HG03565 (cell line): ENCODE measurements around the gene PSME2.

Experiments used
- ATAC-seq: cut with Tn5 transposase; IDR thresholded peaks from one replicate; pipeline ENCODE4 v1.9.1; 2021; ENCODE audit warnings: mild to moderate bottlenecking, moderate library complexity; ENCODE audit not compliant: unreplicated experiment

Gene PSME2

DNA sequence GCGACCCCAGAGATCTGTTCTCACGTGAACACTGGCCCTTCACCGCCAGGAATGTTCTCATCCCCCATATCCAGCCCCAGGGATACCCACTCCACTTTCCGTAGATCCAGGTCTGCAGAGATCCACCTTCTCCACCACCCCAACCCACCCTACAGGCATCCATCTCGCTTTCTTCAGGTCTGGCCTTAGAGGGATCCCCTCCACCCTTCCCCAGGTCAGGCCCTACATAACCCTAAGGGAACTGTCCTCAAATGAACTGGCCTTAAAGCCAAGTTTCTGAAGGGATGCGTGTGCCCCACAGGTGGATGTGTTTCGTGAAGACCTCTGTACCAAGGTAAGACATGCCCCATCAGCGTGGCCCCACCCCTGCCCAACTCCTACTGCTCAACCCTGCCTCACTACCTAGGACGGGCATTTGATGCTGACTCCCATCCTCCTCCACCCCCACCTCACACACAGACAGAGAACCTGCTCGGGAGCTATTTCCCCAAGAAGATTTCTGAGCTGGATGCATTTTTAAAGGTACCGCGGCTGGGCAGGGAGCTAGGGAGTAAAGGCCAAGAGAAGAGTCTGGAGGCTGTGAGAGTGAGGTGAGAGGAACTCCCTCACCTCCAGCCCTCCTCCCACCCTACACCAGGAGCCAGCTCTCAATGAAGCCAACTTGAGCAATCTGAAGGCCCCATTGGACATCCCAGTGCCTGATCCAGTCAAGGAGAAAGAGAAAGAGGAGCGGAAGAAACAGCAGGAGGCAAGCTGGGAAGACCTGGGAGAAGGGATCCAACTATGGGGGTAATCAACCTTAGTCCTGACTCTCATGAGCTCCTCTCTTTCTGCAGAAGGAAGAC is 9.5 kb downstream of the PSME2 start:
- no peak for ATAC-seq

DNA sequence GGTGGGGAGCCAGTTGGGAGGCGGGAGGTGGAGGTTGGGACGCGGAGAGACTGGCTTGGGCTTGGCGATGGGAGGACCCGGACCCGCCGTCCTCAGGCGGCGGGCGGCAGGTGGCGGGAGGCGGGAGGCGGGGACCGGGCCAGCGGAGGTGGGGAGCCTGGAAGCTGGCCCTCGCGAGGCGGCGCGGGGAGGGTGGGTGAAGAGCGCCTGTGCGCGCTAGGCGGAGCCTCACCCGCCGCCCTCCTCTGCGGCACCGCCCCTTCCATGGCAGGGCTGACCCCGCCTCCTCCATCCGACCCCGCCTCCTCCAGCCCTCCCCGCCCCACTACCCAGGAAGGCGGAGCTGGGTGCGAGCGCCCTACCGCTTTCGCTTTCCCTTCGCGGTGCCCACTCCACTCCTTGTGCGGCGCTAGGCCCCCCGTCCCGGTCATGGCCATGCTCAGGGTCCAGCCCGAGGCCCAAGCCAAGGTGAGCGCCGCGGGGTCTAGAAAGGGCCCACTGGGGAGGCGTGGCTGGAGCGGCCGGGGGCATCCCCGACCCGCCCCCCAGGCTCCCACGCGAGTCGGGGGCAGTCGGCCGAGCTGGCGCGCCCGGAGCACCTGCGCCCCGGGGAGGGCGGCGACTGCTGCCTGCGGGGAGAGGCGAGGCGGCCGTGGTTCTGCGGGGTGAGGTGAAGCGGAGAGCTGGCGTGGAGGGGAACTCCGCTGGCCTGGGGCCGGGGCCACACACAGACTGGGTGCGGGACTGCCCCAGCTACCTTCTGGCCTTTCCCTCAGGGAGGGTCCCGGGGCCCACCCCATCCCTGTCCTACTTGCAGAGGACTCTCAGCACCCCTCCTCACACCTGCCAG is 10.4 kb downstream of the PSME2 start, which contains the start of gene PSME1:
Gene PSME1, plus strand, starts transcription at position 361 of the 850 bp plus-strand sequence. Its CDS starts 69 bp downstream, at position 430.
- ATAC-seq: peak; percentile 64

DNA sequence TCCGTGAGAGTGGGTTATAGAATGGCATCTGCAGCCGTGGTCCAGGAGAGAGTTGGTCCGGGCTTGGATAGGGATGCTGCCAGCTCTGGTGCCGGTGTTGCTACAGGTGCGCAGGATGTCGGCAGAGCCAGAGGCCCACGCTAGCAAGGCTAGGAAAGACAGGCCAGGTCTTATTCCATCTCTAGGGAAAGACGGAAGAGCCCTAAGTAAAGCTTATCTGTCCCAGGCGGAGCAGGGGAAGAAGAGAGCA is 10.9 kb downstream of the PSME2 start:
- no peak for ATAC-seq

DNA sequence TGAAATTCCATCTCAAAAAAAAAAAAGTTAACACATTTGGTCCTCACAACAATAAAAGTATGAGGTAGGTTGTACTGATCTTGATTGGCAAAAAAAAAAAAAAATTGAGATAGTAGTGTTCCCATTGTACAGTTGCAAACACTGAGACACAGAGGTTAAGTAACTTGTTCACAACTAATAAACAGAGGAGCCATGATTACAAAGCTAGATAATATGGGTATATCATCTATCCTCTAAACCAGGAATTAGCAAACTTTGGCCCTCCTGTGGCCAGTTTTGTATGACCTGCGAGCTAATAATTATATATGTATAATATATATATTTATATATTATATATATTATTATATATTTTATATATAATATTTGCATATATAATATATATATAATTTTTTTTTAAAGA is 12.7 kb downstream of the PSME2 start:
- ATAC-seq: no peak

DNA sequence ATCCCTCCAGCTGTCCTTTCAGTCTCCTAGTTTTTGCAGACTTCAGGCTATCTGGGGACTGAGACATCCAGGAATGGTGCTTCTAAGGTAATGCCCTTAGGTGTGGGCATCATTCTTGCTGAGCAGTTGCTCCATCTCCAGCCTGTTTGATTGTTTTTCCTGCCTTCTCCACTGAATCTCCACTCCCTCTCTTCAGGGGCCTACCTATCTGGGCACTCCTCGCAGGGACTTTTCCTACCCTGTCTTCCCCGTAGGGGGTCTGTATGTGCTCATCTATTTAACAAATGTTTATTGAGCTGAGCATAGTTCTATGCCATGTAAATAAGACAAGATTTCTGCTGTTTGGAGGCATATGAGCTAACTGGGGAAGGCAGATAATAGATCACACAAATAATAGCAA is 13.4 kb downstream of the PSME2 start:
- no peak for ATAC-seq

DNA sequence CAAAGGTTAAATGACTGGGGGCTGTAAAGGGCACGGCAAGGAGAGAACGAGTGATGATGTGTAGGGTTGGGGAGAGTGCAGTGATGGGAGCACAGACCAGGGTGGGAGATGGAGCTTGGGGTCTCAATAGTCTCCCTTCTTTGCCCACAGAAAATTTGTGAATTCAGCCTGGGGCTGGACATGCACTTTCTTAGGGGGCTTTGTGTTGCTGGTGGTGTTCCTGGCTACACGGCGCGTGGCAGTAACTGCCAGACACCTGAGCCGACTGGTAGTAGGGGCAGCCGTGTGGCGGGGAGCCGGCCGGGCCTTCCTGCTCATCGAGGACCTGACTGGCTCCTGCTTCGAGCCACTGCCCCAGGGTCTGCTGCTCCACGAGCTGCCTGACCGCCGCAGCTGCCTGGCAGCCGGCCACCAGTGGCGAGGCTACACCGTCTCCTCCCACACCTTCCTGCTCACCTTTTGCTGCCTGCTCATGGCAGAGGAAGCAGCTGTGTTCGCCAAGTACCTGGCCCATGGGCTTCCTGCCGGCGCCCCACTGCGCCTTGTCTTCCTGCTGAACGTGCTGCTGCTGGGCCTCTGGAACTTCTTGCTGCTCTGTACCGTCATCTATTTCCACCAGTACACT is 14.2 kb downstream of the PSME2 start:
- no peak for ATAC-seq

DNA sequence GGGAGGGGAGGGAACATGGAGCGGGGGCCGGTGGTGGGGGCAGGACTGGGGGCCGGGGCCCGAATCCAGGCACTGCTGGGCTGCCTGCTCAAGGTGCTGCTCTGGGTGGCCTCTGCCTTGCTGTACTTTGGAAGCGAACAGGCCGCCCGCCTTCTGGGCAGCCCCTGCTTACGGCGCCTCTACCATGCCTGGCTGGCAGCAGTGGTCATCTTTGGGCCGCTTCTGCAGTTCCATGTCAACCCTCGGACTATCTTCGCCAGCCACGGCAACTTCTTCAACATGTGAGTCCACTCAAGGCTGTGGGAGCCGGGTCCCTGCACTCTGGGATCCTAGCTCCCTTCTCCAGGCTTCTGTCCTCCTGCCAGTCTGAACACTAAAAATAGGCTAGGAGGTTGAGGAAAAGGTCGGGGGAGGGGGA is 14.9 kb downstream of the PSME2 start:
- no peak for ATAC-seq

DNA sequence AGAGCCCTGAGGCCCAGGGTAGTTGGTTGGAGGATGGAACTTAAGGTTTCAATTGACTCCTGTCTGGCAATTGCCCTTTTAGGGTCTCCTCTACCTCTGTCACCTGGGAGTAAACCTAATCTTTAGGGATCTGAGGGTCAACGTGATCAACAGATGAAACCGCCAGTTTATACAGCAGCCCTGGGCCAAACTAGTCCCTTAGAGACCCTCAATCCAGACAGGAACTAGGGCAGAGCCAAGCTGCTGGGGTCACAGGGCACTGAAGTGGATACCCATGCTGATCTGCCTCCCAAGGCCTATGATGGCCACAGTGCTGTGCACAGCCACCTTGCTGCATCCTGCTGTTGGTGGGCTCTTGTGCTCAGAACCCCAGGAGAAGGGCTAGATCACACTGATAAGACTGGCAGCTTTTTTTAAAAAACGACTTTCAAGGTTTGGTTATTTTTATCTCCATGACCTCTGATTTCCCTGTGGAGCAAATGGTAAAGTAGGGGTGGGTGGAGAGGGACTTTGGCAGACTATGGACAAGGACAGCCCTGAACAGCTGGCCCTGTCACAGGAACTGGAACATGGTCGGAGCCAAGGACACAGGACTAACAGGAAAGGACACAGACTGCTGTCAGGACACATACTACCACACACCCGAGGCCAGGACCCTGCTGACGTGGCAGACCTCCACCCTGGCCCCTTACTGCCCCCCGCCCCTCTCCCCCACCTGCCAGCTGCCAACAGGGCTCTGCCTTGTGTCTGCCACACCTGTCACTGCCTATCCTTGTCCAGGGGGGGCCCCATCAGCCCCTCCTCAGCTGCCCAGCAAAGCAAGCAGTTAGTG is 15.5 kb downstream of the PSME2 start:
- ATAC-seq: no peak

DNA sequence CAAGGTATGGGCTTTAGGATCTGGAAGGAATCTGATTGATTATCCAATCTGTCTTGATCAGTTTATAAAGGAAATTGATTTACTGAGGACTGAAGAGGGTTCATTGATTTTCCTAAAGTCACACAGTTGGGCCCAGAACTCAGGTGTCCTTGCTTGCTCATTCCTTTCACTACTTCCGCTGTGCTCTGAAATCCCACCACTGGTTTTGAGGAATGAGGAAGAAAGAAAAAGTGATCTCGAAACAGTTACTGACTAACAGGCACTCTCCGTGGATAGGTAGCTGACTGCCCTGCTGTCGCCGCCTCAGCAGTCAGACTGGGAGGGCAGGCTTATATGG is 16.1 kb downstream of the PSME2 start, which contains the start of gene FITM1:
Gene FITM1, plus strand, starts transcription at position 280 of the 337 bp plus-strand sequence. CDS start 905 bp downstream, outside the sequence.
- ATAC-seq: no peak

DNA sequence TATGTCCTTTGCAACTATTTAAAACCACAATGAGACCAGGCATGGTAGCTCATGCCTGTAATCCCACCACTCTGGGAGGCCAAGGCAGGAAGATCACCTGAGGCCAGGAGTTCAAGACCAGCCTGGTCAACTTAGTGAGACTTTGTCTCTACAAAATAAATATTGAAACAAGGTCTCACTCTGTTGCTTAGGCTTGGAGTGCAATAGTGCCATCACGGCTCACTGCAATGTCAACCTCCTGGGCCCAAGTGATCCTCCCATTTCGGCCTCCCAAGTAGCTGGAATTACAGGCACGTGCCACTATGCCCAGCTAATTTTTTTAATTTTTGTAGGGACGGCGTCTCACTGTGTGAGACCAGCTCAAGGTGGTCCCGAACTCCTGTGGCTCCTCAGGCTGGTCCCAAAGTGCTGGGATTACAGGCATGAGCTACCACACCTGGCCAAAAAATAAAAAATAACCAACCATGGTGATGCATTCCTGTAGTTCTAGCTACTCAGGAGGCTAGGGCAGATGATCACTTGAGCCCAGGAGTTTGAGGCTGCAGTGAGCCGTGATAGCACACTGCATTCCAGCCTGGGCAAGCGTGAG is 16.9 kb downstream of the PSME2 start:
- ATAC-seq: no peak

DNA sequence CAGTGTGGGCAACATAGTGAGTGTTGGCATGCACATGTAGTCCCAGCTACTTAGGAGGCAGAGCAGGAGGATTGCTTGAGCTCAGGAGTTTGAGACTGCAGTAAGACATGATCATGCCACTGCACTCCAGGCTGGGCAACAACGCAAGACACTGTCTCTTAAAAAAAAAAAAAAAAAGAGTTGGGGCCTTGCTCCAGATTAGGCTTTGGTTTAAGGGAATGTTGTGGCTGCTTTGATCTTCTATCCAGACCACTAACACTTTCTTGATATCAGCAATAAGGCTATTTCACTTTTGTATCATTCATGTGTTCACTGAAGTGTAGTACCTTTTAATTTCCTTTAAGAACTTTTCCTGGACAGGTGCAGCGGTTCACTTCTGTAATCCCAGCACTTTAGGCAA is 18.7 kb downstream of the PSME2 start:
- ATAC-seq: no peak

DNA sequence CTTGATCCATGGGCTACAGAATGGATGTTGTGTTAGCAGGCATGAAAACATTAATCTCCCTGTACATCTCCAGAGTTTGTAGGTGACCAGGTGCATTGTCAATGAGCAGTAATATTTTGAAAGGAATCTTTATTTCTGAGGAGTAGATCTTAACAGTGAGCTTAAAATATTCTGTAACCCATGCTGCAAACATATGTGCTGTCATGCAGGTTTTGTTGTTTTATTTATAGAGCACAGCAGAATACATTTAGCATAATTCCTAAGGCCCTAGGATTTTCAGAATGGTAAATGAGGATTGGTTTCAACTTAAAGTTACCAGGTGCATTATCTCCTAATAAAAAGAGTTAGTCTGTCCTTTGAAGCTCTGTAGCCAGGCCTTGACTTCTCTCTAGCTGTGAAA is 19.5 kb downstream of the PSME2 start:
- no peak for ATAC-seq

DNA sequence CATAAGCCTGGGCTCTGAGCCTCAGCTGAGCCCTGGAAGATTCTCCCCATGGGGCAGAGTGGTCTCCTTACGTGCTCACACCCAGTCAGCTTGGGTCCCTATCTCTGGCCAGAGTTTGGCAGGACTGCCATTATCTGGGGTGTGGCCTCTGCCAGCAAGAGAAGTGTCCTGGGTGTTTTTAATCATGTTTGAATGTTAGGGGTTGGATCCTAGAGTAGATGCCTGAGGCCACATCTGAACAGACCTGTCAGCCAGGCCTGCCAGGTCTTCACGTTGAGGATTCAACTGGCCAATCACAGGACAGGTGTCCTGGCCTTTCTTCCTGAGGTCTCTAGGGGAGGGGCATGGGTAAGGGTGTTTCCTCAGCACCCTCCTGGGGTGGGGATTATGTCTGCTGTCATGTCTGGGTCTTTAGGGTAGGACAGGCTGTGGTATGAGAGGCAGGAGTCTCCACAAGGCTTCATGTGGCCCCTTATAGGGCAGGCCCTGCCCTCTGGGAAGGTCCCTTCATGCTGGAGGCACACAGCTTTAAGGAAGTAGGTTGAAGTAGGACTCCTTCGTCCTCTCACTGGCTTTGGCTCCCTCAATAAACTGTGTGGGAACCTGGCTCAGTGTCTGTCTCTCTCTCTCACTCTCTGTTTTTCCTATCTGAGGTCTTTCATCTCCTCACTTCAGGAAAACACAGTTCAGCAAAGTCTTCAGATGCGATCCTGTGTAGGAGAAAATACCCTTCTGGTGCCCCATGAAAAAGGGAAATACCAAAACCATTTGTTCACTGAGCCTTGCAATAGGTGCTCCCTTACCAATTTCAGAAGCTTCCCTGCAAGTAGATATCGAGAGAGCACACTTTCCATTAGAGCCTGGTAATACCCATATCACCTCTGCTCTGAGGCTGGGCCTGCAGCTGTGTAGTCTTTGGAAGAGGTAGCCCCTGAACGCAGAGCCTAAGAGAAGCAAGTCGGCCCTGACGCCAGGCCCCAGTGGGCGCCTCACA is 22.7 kb downstream of the PSME2 start:
- ATAC-seq: peak; percentile 49

DNA sequence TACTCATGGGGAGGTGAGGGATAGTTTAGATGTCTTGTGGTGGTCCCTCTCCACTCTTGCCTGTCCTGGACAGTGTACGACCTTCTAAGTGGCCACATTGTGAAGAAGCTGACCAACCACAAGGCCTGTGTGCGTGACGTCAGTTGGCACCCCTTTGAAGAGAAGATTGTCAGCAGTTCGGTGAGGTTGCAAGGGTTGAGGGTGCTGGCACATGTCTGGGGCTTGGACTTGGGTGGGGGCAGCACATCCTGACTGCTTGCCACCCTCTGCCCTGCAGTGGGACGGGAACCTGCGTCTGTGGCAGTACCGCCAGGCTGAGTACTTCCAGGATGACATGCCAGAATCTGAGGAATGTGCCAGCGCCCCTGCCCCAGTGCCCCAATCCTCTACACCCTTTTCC is 23.5 kb downstream of the PSME2 start:
- no peak for ATAC-seq

DNA sequence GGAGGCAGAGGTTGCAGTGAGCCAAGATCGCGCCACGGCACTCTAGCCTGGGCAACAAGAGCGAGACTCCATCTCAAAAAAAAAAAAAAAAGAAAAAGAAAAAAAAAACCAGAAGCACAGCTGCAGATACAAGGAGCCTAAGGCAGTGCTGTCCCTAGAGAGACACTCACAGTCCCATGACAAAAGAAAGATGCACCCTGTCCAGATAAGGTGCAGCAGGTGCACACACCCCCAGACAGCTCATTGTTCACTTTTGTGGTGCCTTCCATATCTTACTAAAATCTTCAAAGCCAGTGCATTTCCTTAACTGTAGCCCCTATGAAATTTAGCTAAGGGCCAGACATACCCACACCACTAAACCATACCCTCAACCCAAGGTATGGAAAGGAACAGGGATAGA is 24.0 kb downstream of the PSME2 start:
- ATAC-seq: no peak

DNA sequence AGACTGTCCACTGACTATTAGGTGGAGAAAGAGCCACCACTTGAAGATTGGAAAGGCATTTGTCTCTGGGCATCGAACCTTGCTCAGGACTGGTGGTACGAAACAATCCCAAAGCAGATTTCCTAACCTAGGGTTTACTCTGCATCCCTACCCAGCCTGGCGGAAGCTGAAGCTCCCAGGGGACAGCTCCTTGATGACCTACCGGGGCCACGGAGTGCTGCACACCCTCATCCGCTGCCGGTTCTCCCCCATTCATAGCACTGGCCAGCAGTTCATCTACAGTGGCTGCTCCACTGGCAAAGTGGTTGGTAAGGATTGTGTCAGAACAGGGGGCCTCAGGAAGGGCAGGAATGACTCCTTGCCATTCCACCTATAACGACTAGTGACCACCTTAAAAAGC is 25.2 kb downstream of the PSME2 start:
- ATAC-seq: no peak

DNA sequence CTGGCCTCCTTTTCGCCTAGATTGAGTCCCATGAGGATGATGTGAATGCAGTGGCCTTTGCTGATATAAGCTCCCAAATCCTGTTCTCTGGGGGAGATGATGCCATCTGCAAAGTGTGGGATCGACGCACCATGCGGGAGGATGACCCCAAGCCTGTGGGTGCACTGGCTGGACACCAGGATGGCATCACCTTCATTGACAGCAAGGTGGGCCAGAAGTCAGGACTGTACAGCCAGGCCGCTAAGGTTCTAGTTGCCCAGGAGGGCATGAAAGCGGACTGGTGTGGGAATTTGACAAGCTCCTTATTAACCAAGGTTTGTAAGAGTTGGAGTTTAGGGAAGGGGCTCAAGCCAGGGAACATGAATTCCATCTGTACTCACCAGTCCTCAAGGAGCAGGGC is 26.7 kb downstream of the PSME2 start:
- ATAC-seq: no peak

DNA sequence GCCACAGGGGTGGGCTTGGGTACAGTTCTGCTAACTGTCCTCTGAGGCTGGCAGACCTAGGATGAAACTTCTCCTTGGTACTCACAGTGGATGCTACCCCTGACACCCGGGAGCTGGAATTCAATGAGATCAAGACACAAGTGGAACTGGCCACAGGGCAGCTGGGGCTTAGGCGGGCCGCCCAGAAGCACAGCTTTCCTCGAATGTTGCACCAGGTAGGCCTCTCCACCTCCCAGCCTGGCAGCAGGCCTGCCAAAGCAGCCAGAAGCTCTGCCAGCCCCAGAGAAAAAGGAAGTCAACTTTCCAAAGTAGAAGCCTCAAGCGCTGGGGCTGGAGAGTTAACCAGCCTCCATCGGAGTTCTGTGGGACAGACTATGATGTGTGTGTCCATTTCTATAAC is 29.2 kb downstream of the PSME2 start:
- ATAC-seq: no peak

DNA sequence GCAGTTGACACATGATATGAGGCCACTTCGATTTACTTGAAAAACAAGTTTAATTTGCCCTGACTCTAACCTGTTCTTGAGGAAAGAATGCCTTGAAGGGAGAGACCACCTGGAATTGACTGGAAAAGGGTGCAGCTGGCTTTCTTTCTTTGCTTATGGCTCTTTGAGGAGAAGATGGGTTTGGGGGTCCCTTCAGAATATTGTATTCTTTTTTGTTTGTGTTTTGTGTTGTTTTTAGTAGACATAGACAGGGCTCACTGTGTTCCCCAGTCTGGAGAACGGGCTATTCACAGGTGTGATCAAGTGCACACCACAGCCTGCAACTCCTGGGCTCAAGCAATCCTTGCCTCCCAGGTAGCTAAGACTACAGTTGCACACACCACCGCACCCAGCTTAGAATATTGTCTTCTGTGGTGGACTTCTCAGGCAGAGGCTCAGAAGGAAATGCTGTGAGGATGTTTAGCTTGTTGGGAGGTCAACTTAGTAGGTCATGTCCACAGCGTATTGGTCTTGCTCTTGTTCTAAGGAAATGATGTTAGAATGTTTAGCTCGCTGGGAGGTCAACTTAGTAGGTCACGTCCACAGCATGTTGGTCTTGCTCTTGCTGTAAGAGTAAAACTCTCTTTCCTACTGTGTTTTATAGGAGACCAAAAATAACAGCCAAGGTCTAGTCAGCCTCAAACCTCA is 30.1 kb downstream of the PSME2 start:
- no peak for ATAC-seq
